ENCODE results near the gene ZNF467.

ZNF467 gene

GRCh38 chr7:149785983-149786382 lies 12.6 kb upstream of the ZNF467 start:
- no peak for DNase-seq (ENCODE audit: low read depth)

DNA sequence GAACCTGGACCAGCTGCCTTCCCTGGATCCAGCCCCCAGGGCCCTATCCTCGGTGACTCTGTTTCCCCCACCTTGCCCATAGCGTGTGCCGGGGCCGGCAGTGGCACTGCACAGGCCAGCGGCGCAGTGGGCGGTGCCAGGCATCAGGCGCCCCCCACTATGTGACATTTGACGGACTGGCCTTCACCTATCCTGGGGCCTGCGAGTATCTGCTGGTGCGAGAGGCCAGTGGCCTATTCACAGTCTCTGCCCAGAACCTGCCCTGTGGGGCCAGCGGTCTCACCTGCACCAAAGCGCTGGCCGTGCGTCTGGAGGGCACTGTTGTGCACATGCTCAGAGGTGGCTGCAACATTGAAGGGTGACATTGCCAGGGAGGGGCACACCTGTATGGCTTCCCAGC lies 12.0 kb upstream of the ZNF467 start:
- DNase-seq (ENCODE audit: low read depth) = no peak

GRCh38 chr7:149784251-149784608 lies 10.8 kb upstream of the ZNF467 start:
- no peak for DNase-seq (ENCODE audit: low read depth)

DNA sequence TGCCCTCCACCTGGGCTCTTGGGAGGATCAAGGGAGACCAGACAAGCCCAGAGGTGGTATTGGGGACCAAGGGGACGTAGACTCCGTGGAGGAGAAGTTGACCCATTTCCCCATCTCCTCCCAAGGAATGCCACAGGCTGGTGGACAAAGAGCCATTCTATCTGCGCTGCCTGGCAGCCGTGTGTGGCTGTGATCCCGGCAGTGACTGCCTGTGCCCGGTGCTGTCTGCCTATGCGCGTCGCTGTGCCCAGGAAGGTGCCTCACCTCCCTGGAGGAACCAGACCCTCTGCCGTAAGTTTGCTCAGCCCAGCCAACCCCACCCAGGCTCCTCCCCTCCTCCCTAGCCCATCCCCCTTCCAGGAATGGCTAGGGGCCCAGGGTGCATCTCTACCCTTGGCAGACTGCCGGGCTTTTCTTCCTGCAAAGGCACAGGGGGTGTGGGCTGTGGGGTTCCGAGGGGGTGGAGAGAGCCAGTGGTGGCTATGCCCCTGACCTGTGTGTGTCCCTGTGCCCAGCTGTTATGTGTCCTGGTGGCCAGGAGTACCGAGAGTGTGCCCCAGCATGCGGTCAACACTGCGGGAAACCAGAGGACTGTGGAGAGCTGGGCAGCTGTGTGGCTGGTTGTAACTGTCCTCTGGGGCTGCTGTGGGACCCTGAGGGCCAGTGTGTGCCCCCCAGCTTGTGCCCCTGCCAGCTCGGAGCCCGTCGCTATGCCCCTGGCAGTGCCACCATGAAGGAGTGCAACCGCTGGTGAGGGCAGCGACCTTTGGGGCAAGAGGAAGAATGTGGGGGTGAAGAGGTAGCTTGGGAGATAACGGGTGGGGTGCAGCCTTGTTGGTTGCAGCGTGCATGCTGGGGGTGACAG lies 10.2 kb upstream of the ZNF467 start:
- DNase-seq (ENCODE audit: low read depth) = no peak

DNA sequence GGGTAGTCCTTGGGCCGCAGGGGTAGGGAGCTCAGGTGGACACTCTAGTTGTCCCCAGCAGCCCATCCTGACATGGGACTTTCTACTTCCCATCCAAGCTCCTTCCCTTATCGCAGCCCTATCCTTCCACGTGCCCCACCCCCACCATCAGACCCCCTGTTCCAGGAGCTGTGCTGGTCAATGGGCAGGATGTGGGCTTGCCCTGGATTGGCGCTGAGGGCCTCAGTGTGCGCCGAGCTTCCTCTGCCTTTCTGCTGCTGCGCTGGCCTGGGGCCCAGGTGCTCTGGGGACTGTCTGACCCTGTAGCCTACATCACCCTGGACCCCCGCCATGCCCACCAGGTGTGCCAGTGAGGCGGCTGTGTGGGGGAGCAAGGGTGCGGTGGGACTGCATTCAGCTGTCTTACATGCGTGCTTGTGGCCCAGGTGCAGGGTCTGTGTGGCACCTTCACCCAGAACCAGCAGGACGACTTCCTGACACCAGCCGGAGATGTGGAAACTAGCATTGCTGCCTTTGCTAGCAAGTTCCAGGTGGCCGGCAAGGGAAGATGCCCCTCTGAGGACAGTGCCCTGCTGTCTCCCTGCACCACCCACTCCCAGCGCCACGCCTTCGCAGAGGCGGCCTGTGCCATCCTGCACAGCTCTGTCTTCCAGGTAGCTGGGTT lies 9.4 kb upstream of the ZNF467 start:
- DNase-seq (ENCODE audit: low read depth) = no peak

- DNase-seq (ENCODE audit: low read depth) = no peak
Measured at GRCh38 chr7:149781921-149782320, 8.5 kb upstream of the ZNF467 start.

GRCh38 chr7:149780636-149781419 lies 7.4 kb upstream of the ZNF467 start:
- DNase-seq (ENCODE audit: low read depth) = no peak

DNA sequence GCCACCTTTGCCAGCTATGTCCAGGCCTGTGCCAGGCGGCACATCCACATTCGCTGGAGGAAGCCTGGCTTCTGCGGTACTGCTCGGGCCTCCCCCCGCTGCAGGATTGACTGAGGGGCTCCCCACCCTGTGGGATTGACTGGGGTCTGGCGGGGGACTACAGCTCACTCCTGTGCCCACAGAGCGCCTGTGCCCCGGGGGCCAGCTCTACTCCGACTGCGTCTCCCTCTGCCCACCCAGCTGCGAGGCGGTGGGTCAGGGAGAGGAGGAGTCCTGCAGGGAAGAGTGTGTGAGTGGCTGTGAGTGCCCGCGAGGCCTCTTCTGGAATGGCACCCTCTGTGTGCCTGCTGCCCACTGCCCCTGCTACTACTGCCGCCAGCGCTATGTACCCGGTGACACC lies 6.7 kb upstream of the ZNF467 start:
- DNase-seq (ENCODE audit: low read depth) = no peak

DNA sequence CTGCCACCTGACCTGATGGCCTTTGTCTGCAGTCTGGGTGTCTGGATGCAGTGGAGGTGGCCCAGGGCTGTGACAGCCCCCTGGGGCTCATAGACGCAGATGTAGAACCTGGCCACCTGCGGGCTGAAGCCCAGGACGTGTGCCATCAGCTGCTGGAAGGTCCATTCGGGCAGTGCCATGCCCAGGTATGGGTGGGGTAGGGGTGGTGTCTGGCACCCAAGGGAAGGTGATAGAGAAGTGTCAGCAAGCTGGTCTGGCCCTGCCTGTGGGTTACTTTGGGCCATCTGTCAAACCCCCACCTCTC lies 6.1 kb upstream of the ZNF467 start:
- no peak for DNase-seq (ENCODE audit: low read depth)

GRCh38 chr7:149778696-149779501 lies 5.5 kb upstream of the ZNF467 start:
- no peak for DNase-seq (ENCODE audit: low read depth)

DNA sequence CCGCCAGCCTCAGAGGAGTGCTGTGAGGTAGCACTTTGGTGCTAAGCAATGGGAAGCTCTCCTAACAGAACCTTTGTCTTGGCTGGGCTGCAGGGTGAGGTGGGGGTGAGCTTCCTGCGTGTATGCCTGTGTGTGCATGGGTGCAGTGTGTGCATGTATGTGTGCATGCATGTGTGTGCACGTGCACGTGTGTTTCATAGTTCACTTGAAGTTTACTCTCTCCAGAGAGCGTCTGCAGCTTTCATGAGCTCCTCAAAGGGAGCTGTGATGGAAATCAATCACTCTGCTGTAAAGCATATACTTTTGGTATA lies 4.9 kb upstream of the ZNF467 start:
- no peak for DNase-seq (ENCODE audit: low read depth)

GRCh38 chr7:149777551-149778326 lies 4.4 kb upstream of the ZNF467 start:
- DNase-seq (ENCODE audit: low read depth) = no peak

DNA sequence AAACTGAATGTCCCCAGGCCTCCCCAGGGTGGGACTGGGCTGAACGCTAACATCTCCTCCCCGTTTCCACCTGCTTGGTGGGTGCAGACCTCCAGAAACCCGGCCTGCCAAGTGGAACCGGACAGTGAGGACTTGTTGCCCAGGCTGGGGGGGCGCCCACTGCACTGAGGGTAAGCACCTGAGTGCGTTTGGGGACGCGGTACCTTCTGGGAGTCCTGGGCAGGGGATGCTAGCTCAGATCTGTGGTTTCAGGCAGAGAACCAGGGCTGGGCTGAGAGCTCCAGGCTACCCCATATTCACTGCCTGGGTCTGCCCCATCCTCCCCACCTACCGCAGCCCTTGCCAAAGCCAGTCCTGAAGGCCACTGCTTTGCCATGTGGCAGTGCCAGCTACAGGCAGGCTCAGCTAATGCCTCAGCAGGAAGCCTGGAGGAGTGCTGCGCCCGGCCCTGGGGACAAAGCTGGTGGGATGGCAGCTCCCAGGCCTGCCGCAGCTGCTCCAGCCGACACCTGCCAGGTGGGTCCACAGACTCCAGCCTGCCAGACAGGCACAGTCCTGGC lies 3.5 kb upstream of the ZNF467 start:
- no peak for DNase-seq (ENCODE audit: low read depth)

- DNase-seq (ENCODE audit: low read depth) = no peak
Measured at GRCh38 chr7:149776289-149776688, 2.9 kb upstream of the ZNF467 start.

- DNase-seq (ENCODE audit: low read depth) = no peak
Measured at GRCh38 chr7:149775176-149775556, 1.8 kb upstream of the ZNF467 start.

DNA sequence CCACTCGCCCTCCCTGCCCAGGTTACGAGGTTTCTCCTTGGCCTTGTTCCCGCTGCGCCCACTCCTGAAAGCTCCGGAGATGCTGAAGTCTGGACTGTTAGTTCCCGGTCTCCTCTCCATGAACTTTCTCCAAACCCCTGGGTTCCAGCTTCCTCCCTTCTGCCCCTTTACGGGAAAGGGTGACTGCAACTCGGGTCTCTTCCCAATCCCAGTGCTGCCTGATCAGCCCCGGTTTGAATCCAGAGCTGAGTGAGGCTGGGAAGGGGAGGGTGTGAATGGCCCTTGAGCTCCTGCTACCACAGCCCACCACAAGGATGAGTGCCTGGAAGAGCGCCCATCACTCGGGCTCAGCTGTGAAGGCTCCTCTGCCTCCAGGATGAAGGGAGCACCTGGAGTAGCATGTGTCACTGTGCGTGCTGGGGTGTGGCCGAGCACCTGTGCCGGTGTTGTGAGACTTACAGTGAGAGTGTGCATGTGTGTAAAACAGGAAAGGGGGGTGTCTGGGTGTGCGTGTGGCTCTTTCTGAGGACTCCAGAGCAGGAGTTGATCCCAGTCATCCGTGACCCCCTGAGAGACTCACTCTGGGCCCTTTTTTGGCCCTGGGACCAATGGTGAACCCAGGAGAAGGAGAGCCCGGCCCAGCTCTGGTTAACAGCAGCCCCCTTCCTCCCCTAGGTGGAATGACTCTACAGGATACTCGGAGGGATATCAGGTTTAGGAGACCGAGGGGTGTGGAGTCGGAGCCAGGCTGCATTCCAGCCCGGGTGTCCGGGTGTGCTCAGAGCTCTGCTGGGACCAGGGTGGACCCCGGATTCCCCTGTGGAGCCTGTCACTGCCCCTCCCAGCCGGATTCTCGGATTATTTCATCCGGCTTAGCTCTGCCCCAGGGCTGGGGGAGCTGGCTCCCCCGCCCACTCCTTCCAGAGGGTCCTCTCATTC lies 1.1 kb upstream of the ZNF467 start:
- no peak for DNase-seq (ENCODE audit: low read depth)

DNA sequence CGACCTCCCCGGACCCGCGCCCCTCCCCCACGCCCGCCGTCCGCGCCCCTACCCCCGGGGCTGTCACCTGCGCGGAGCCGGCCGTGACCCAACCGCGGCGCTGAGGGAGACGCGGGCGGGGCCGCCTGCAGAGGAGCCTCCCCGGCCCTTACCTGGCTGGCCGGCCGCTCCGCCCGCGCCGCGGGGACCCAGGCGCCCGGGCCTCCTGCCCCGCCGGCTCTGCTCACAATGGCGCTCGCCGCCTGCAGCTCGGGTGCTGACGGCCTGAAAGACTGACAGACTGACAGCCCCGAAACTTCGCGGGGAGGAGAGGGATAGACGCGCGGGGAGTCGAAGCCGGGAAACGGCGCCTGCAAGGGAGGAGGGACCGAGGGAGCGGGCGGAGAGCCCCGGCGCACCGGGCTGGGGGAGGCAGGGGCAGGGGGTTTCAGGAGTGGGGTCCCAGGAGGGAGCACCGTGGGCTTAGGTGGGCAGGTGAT lies 393 bp downstream of the ZNF467 start:
- no peak for DNase-seq (ENCODE audit: low read depth)

DNA sequence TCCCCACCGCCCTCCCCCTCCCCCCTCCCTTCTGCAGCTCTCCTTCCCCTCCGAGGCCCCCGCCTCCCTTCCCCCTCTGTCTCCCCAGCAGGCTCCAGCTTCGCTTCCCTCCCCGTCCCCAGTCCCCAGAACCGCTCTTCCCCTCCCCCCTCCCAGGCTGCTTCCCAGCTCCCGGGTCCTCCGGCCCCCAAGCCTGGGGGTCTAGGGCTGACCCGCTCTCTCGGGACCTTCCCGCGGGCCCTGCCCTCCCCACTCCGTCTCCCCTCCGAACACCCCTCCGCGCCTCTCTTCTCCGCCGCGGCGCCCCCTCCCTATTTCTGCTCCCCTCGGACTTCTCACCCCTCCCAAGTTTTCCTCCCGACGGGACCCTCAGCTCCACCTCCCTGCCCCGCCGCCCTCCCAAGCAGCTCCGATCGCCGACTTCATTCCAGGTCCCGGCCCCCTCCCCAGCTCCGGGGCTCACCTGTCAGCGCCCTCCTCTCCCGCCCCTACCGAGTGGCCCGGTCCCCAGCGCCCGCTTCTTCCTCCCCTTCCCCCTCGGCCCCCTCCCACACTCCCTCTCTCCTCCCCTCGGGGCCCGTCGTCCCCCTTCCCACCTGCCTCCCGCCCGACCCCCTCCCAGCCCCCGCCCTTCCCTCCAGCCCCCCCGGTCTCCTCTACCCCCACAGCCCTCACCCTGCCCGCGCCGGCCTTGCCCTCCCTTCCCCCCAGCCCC lies 990 bp downstream of the ZNF467 start:
- DNase-seq (ENCODE audit: low read depth) = no peak

DNA sequence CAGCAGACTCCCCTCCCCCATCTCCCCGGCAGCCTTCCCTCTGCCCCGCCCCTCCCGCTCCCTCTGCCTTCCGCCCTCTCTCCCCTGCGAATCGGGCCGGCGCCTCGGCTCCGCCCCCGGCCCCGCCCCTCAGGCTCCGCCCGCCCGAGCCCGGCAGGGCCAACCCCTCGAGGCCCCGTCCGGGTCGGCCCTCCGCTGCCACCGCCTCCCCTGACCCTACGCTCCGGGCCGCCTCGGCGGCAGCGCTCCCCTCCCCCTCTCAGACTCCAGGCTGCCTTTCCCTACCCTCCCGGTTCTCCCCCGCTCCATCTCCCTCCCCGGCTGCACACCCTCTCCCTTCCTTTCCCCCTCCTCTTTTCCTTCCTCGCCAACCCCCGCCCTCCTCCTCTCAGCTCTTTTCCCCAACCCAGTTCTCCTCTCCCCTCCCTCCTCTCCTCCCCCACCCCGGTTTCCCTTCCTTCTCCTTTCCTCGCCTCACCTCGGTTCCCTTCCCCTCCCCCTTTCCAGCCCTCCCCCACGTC lies 1.6 kb downstream of the ZNF467 start:
- DNase-seq (ENCODE audit: low read depth) = peak; percentile 89

Measured in activated T-cell treated with anti-CD3 and anti-CD28 coated beads for 48 hours (primary cell).